Measurements from ENCODE around the gene HCN3.

HCN3 gene

DNA sequence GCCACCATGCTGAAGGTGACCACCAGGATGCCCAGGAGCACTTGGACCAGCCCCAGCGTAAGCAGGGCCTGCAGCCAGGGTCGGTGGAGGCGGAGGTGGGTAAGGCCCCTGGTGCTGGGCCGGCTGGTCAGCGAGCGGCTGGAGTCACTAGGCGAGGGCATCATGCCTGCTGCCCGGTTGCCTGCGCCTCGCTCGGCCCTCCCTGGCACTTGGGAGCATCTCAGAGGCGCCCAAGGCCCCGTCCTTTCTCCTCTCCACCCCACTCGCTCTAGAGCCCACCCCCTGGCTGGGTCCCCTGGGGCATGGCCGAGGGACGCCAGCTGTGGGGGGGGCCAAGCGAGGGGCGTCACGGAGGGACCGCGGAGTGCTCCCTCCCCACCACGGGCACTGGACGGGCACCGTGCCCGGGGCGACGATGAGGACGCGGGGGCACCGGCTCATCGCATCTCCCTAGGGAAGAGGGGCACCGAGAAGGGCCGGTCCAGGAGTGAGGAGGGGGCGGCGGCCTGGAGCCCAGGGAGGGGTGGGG, 22.5 kb upstream of the HCN3 start:
- DNase-seq = peak; percentile 61

DNA sequence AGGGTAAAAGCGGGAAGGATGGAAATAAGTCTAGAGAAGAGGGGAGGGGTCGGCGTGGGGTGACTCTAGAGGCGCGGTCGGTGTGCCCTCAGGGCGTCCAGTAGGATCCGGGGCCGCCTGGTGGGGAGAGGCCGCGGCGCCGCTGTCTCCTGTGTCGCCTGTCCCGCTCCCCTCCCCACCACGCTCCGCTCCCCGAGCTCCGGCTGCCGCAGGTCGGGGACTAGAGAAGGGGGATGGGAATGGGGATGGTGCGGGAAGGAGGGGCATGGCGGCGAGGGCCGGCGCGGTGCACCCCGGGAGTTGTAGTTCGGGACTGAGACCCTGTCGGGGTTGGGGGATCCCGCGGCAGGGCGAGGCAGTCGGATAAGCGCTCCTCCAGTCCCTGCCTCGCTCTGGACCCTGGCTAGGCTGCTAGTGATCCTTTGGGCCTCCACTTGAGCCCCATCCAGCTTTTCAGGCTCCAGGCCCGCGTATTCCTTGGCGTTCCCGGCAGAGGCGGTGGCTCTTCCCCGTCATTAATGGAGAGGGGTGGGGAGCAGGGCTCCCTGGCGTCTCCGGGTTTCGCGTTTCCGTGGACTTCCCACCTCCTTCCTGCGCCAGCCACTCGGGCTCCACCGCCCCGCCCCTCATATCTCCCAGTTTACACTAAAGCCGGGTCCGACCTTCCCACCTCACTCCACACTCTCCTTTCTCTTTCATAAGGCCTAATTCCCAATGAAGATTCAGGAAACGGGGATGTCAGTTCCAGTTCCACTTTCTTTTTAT, 21.8 kb upstream of the HCN3 start, which contains the start of gene ENTREP3:
ENTREP3 (minus strand) TSS at position 241 of the 765 bp plus-strand sequence. CDS start 606 bp downstream, outside the sequence.
- DNase-seq = peak; percentile 96

- no peak for DNase-seq
Measured at GRCh38 chr1:155256058-155256852, 21.0 kb upstream of the HCN3 start.

GRCh38 chr1:155260276-155260675, 17.0 kb upstream of the HCN3 start:
- DNase-seq = no peak

DNA sequence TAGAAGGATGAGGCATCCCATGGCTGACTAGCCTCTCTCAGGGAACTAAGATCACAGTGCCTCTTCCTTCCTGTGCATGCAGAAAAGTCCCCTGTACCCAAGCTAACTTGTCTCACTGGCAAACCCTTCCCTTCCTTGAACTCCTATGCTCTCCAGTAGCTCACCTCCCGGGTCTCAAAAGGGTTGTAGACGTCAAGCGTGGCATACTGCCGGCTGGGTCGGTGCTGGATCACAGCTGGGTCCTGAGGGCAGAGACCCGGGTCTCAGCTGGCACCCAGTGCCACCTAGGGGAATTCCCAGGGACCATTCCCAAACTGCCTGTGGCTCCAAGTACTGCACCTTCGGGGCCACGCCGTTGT, 15.8 kb upstream of the HCN3 start:
- no peak for DNase-seq

- DNase-seq = peak; percentile 100
Measured at GRCh38 chr1:155261852-155262673, 15.2 kb upstream of the HCN3 start, which contains the start of gene SCAMP3. Gene SCAMP3, minus strand, starts transcription at chr1:155262360. Its CDS starts 209 bp downstream, at chr1:155262151.

GRCh38 chr1:155263067-155263466, 14.2 kb upstream of the HCN3 start:
- no peak for DNase-seq

DNA sequence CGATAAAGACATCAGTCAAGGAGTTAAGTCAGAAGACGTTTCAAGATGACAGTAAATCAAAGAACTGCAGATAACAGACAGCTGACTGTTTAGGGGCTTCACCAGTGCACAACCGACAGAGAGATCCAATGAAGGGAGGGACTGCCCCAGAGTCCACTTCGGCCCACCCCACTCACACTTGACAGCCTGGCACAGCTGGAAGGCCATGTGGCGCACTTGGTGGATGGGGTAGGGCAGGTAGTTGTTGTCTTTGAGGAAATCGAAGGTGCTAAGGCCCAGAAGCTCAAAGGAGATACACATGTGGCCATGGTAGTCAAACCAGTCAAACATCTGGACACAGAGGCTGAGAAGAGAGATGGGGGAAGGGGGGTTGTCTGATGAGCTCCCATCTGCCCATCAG, 10.7 kb upstream of the HCN3 start:
- DNase-seq = no peak

- DNase-seq = no peak
Measured at GRCh38 chr1:155267373-155267772, 9.9 kb upstream of the HCN3 start.

- DNase-seq = no peak
Measured at GRCh38 chr1:155268630-155269029, 8.6 kb upstream of the HCN3 start.

DNA sequence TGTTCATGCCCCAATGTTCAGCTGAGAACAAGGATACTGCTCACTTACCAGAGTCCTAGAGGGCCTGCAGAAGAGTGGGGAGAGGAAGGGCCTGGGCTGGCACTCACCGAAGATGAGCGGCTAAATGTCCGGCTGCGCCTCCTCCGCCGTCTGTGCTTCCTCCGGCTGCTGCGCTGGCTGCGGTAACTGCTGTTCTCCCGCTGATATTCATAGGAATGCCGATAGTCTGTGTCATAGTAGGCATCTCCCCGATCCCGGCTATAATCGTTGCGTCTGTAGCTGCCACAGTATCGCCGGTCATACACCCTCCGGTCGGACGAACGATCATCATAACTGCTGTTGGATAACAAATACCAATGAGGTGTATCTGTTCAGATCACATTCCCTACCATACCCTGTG, 7.9 kb upstream of the HCN3 start:
- DNase-seq = no peak

DNA sequence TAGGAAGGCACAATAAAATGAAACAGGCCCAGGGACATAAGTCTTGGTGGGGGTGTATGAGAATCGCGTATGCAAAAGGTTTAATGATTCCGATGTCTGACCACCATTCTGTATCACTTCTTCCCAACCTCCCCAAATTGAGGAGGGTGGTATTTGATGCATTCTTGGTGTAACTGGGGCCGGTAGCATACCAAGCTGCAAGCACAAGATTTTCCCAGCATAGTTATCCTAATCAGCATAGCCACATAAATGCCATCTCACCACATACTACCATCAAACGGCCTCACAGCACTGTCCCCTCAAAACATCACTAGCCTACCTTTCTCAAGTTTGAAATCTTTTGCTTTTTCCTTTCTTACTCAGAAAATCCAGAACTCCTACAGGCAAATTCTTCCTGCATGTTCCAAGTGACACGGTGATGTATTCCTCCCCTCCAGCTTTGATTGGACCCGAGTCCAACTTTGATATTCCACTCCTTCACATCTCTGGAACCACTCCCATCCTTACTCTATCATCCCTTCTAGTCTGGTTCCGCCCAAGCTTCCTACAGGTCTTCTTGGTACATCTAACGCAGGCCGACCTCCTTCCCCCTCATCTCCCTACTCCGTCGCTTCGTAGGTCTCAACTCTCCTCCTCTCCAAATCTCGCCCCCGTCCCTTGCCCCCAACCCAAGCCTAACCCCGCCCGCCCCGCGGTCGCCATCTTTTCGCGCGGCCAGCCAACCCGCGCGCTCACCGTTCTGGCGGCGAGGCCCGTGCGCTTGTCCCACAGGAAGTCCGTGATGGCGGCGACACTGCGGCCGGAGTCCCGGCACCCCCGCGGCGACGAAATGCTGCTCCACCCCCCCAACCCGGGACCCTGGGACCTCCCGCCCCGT, 4.6 kb upstream of the HCN3 start:
- DNase-seq = peak; percentile 89

DNA sequence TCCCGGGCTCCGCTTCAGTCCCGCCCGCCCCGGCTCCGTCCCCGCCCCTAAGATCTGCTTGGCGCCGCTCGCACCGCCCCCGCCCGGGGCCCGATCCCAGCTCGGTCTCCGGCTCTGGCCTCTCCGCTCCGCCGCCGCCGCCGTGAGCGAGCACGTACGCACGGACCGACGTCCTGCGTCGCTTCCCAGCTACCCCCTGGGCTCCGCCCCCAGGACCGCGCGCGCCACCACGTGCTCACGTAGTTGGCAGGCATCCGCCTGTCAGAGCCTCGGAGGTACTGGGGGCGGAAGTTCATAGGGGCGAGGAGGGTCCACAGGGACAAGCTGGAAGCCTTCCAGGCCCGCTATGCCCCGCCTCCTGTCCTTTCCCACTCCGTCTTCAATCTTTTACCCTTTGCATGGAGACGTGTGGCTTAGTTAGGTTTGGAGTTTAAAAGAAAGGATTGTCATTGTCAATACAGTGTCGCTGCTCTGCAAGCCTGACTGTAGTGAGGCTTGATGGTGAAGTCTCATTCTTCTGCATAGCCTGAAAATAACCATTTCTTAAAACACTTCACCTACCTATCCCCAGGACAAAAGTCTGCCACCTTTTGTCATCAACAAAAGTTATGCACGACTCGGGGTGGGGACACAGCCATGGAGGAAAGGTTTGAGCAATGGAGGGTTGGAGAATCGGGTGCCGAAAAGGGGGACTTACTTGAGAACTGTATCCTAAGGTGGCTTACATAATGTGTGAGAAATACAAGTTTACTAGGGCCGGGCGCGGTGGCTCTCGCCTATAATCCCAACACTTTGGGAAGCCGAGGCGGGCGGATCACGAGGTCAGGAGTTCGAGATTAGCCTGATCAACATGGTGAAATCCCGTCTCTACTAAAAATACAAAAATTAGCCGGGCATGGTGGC, 3.7 kb upstream of the HCN3 start, which contains the start of gene CLK2:
CLK2 (minus strand) TSS at position 162 of the 903 bp plus-strand sequence. CDS start 2,527 bp downstream, outside the sequence.
- peak; percentile 100 for DNase-seq

DNA sequence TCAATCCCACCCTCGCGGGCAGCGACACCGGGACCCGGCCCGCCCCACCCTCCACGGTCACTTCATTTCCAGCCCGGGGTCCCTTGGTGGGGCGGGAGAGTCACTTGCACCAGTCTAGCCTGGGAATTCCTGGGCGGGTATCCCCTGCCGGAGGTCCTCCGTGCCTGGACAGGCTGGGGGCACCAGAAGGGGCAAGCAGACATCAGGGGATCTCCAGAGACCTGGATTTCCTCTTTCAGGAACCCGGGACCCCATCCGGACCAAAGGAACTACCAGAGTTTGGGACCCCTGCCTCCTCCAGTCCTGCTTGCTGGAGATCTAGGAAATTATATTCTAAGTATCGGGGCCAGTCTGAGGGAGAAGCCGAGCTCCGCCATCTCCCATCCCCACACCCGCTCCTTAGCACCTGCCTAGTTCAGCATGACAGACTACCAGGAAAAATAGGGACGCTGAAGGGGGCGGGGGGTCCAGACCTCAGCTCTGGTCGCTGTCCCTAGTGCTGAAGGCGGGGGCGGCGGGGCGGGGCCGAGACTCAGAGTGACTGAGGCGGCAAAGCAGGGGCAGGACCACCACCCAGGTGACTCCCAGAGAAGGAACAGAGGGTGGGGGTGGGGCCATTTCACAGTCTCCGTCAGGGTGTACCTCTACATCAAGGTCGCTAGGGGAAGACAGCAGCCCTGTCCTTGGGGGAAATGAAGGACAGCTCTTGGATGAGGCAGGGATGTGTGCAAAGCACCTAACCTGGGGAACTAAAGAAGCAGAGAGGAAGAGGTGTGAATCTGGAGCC, 832 bp downstream of the HCN3 start:
- peak; percentile 89 for DNase-seq

DNA sequence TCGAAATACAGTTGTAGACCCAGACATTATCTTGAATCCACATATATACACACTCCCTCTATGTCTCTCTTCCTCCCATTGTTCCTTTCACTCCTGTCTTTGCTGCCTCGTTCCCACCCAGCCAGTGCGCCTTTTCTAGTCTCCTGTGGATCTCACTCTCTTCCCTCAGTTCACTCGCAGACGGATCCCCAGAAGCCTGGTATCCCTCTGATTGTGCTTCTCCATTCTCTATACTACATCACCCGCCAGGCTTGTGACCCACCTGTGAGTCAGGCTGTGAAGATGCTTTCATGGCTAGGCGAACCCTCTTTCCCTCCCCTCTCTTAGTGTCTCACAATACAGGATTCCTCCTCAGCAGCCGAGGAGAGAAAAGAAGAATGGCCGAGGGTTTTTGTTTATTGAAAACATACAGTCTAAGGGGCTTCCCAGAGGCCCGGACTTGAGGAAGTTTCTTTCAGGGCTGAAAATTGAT, 1.5 kb downstream of the HCN3 start:
- DNase-seq = no peak

DNA sequence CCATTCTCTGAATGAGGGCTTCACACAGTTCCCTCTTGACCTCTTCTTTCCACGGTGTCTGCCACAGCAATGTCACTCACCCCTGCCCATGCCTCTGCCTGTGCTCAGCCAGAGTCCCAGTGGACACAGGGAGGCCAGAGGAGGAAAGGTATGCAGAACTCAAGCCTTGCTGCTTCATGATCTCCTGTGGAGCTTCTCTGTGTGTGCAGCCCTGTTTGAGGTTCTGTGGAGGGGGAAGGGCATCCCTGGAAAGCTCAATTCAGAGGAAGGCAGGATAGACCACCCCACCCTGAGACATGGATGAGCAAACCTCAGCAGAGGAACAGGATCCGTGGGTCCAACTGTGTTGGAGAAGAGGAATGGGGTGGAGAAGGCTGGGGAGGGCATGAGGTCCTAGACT, 2.0 kb downstream of the HCN3 start:
- no peak for DNase-seq

DNA sequence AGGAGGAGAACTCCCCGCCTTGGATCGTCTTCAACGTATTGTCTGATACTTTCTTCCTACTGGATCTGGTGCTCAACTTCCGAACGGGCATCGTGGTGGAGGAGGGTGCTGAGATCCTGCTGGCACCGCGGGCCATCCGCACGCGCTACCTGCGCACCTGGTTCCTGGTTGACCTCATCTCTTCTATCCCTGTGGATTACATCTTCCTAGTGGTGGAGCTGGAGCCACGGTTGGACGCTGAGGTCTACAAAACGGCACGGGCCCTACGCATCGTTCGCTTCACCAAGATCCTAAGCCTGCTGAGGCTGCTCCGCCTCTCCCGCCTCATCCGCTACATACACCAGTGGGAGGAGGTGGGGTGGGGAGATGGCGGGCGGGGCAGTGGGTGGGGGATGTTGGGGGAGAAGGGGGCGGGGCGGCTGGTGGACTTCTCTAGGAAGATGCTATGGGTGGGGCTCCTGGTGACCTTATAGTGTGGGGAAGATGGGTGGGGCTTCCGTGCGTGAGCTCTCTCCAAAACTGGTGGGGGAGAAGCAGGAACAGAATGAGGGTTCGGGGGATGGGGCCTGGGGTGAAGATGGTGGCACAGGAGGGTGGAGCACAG, 5.3 kb downstream of the HCN3 start:
- DNase-seq = no peak

DNA sequence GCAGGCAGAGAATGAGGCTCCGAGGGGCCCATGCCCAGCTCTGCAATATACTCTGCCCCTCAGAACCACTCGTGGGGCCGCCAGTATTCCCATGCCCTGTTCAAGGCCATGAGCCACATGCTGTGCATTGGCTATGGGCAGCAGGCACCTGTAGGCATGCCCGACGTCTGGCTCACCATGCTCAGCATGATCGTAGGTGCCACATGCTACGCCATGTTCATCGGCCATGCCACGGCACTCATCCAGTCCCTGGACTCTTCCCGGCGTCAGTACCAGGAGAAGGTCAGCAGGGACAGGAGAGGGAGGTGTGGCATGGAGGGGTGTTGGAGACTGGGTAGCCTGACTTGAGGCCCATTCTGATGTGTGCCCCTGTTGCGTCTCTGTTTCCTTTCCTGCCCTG, 7.2 kb downstream of the HCN3 start:
- no peak for DNase-seq

DNA sequence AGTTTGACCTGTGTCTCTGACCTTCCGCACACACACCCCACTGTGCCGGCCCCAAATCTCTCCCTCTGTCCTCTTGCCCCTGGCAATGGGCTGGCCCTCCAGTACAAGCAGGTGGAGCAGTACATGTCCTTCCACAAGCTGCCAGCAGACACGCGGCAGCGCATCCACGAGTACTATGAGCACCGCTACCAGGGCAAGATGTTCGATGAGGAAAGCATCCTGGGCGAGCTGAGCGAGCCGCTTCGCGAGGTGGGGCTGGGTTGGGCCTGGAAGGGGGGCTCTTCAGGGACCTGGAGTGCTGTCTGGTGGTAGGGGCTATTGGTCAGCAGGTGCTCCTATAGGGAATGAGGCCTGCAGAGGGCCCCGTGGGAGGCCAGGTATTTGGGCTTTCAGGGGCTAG, 7.8 kb downstream of the HCN3 start:
- no peak for DNase-seq
